A673 (cell line): ENCODE data around the gene EBPL. TPM values are rescaled to one million over a fixed set of nuclear protein-coding genes. Genes with fewer than 3 reads are reported as not detected.

Experiments
- BruUV-seq: library from RNA; stranded (reverse); fragments of 400-500 nt; replicated peaks from 2 replicates; lab custom pipeline; 2021; lab: Mats Ljungman, UMichigan
- CTCF ChIA-PET: fragments of 300-600 bp; sonication (Branson Sonifier 250); formaldehyde crosslinking; loops from one replicate; lab custom pipeline; 2022; ENCODE audit warnings: antibody characterized with exemption; lab: Charles Lee
- POLR2A ChIA-PET: fragments of 300-600 bp; sonication (Branson Sonifier 250); formaldehyde crosslinking; loops from one replicate; lab custom pipeline; 2022; ENCODE audit warnings: antibody characterized with exemption; ENCODE audit not compliant: low non-redundant PET; lab: Charles Lee
- DNase-seq: peaks from one replicate; pipeline ENCODE4 v3.0.0-alpha.2; 2015; ENCODE audit warnings: low spot score
- H3K27ac ChIP-seq: fragments of 200-600 bp; sonication (generic); 2 replicates; pipeline ENCODE4 v1.5.1; 2016; ENCODE audit warnings: mixed run types, low read depth, mild to moderate bottlenecking, mixed read lengths, antibody characterized with exemption, low read length; ENCODE audit not compliant: poor library complexity, severe bottlenecking
- H3K27me3 ChIP-seq: fragments of 200-600 bp; sonication (generic); replicated peaks from 2 replicates; pipeline ENCODE4 v1.6.1; 2017; ENCODE audit warnings: mixed run types, low read depth, mild to moderate bottlenecking, mixed read lengths, antibody characterized with exemption, low read length; ENCODE audit not compliant: insufficient read depth, poor library complexity
- H3K36me3 ChIP-seq: fragments of 200-600 bp; sonication (generic); 2 replicates; pipeline ENCODE4 v1.6.1; 2016; ENCODE audit warnings: mixed run types, mild to moderate bottlenecking, mixed read lengths, antibody characterized with exemption, low read length; ENCODE audit not compliant: insufficient read depth, poor library complexity, severe bottlenecking
- H3K4me1 ChIP-seq: fragments of 200-600 bp; sonication (generic); 2 replicates; pipeline ENCODE4 v1.6.1; 2017; ENCODE audit warnings: mixed run types, mild to moderate bottlenecking, mixed read lengths, antibody characterized with exemption, low read length; ENCODE audit not compliant: insufficient read depth, poor library complexity, severe bottlenecking
- H3K4me3 ChIP-seq: fragments of 200-600 bp; sonication (generic); 2 replicates; pipeline ENCODE4 v1.5.1; 2016; ENCODE audit warnings: low read depth, mixed run types, mild to moderate bottlenecking, mixed read lengths, low read length; ENCODE audit not compliant: poor library complexity, severe bottlenecking
- H3K9me3 ChIP-seq: fragments of 200-600 bp; sonication (generic); 2 replicates; pipeline ENCODE4 v1.6.1; 2016; ENCODE audit warnings: mixed run types, low read depth, mild to moderate bottlenecking, mixed read lengths, antibody characterized with exemption, low read length; ENCODE audit not compliant: poor library complexity, severe bottlenecking
- EZH2 ChIP-seq: fragments of 200-600 bp; sonication (generic); IDR thresholded peaks from 2 replicates; pipeline ENCODE4 v1.6.1; 2017; ENCODE audit warnings: borderline replicate concordance, low read depth, mild to moderate bottlenecking, mixed read lengths, antibody characterized with exemption, low read length; ENCODE audit not compliant: poor library complexity, severe bottlenecking
- intact Hi-C: fragments of 100-400 bp; cut with micrococcal nuclease; formaldehyde crosslinking; loops from one replicate; pipeline ENCODE4 v1.10.0; 2022; ENCODE audit not compliant: unreplicated experiment
- total RNA-seq: library from RNA; stranded (reverse); gene quantifications from 2 replicates; pipeline ENCODE4 v1.2.3, GENCODE V29; 2021
- TF ChIP-seq, protein P1 (sequence below): fragments of 300-800, 200-600 bp; sonication (generic); conservative IDR thresholded peaks from 2 replicates; pipeline ENCODE4 v1.5.1; 2017; ENCODE audit warnings: low read depth, mild to moderate bottlenecking, antibody characterized with exemption, low read length, moderate library complexity, mixed read lengths

EBPL gene
- total RNA-seq, 1 experiment from 2014 or later = 66.5 TPM

DNA sequence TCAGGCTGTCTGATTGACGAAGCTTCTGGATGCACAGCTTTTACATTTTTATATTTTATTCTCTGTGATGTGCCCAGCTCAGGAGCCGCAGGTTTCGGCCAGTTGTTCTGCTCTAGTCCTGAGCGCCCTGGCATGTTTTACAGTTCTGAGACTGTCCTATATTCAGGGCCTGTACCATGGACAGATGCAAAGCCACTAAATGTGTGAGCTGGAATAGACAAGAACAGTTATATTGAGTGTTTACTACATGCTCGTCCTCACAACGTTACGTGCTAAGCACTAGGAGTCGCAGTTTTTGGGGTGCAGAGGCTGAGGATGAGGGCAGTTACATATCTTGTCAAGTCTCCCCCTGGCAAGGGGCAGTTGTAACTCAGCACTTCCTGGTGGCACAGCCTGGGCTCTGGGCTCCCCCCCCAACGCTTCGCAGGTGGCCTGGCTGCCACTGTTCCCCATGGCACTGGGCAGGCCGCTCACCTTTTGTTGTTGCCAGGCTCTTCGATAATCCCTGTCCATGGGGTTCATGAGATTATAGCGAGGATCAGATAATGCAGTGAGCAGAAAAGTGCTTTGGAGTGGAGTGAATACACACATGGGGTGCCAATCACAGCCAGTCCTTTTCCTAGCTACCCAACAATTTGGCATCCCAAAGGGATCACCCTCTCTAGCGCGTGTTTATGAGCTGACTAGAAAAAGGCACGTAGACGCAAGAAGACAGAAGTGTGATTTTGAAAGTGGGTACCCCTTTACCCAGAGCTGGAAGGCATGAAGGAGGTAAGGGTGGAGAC is 39.5 kb downstream of the EBPL start:
- Histone ChIP-seq H3K27me3 (no peaks in the 10 kb centered on the region), H3K27ac (no peak overlapping the region), H3K4me3 (no peak overlapping the region), H3K4me1 (no peaks in the 10 kb centered on the region), H3K36me3 (no peaks in the 10 kb centered on the region), H3K9me3 (no peaks in the 10 kb centered on the region)
- intact Hi-C loops = loop anchor here (5.0 kb wide), 1 partner anchor 196 kb away; no protein-coding TSS in a partner anchor
- CTCF ChIA-PET = no interaction called here
- TF ChIP-seq EZH2 = no peak
- TF ChIP-seq, protein P1, sequence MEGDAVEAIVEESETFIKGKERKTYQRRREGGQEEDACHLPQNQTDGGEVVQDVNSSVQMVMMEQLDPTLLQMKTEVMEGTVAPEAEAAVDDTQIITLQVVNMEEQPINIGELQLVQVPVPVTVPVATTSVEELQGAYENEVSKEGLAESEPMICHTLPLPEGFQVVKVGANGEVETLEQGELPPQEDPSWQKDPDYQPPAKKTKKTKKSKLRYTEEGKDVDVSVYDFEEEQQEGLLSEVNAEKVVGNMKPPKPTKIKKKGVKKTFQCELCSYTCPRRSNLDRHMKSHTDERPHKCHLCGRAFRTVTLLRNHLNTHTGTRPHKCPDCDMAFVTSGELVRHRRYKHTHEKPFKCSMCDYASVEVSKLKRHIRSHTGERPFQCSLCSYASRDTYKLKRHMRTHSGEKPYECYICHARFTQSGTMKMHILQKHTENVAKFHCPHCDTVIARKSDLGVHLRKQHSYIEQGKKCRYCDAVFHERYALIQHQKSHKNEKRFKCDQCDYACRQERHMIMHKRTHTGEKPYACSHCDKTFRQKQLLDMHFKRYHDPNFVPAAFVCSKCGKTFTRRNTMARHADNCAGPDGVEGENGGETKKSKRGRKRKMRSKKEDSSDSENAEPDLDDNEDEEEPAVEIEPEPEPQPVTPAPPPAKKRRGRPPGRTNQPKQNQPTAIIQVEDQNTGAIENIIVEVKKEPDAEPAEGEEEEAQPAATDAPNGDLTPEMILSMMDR = no peak
- BruUV-seq = no TSS peak
- POLR2A ChIA-PET = no interaction called here
- DNase-seq = no peak

DNA sequence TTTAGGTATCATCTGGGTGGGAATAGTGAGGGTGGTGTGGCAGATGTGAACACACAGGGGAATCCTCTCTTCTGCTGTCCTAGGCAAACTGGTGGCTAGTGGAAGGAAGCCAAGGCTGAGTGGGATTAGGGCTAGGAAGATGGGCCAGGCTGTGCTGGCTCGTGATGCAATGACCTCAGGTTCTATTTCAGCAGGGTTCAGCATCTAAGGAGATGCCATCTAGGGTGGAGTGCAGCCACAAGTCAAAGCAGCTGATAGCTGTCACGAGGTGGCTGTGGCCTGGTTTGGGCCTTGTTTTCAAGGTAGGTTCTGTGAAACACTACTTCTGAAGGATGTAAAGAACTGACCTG is 41.3 kb downstream of the EBPL start:
- Histone ChIP-seq H3K36me3 (no peaks in the 10 kb centered on the region), H3K27ac (no peak overlapping the region), H3K4me1 (no peaks in the 10 kb centered on the region), H3K9me3 (no peaks in the 10 kb centered on the region), H3K27me3 (no peaks in the 10 kb centered on the region), H3K4me3 (no peak overlapping the region)
- no peak for DNase-seq
- POLR2A ChIA-PET = no interaction called here
- no peak for TF ChIP-seq EZH2
- TF ChIP-seq, protein P1 = no peak
- intact Hi-C loops = loop anchor here (5.0 kb wide), 1 partner anchor 197 kb away; no protein-coding TSS in a partner anchor
- BruUV-seq = no TSS peak
- CTCF ChIA-PET = no interaction called here

DNA sequence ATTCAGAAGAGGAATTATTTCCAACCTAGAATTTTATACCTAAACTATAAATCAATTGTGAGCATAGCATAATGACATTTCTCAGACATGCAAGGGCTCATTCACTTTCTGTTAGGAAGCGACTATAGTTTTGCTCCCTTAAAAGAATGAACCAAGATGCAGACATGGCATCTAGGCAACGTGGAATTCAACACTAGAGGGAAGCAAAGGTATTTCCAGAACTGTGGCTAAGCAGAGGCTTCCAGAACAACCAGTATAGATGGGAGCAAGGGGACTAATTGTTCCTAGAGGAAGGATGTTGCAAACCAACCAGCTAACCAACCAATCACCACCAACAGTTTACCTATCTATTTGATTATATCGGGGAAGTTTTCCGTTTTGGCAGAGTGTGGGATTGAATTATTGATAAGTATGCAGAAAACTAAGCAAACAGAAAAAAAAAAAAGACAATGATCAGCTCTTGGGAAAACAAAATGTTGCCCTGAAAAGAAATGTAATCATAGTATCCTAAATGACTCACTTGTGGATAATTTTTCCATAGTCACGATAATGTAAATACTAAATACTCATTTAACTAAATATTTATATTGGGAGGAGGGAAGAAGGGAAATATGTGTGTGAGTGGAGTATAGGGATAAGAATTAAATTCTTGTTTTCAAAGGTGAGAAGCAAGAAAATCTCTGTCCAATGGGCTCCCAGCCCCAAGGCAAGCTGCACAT is 41.9 kb downstream of the EBPL start:
- Histone ChIP-seq H3K36me3 (no peaks in the 10 kb centered on the region), H3K9me3 (no peaks in the 10 kb centered on the region), H3K27me3 (no peaks in the 10 kb centered on the region), H3K27ac (no peak overlapping the region), H3K4me1 (no peaks in the 10 kb centered on the region), H3K4me3 (no peak overlapping the region)
- peak; percentile 28 for DNase-seq
- CTCF ChIA-PET = no interaction called here
- BruUV-seq = no TSS peak
- POLR2A ChIA-PET = no interaction called here
- no peak for TF ChIP-seq EZH2
- TF ChIP-seq, protein P1 = peak; percentile 52
- intact Hi-C loops = no loop called here
